Left kidney (tissue), 2 donors: ENCODE data around the gene B4GALNT2. TPM values are rescaled to one million over a fixed set of nuclear protein-coding genes. Genes with fewer than 3 reads are reported as not detected.

Experiments
- DNase-seq: peaks from one replicate; pipeline ENCODE4 v3.0.0-alpha.2; 2013
- polyA plus RNA-seq: library from polyadenylated mRNA; unstranded; fragments of 120-200 nt; gene quantifications from one replicate; pipeline ENCODE4 v1.2.1, GENCODE V29; 2013; ENCODE audit not compliant: insufficient read length

B4GALNT2 gene
- polyA plus RNA-seq, 1 donor, result 0.73 TPM

DNA sequence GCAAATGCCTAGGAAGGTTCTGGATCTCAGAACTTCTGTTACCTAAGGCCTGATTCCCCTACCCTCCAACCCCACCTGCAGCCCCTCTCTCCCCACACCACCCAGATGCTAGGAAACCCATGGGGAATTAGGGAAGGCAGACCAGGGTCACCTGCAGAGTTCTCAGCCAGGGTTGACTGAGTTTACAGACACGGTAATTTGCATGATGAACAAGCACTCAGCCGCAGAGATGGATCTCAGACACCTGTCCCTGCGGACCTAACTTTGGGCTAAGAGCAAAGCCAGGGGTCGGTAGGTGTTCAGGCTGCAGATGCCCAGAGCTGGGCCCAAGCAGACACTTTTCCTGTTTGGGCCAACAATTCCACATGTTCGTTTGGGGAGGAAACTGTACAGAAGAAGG is 80.8 kb downstream of the B4GALNT2 start:
- DNase-seq, result no peak

DNA sequence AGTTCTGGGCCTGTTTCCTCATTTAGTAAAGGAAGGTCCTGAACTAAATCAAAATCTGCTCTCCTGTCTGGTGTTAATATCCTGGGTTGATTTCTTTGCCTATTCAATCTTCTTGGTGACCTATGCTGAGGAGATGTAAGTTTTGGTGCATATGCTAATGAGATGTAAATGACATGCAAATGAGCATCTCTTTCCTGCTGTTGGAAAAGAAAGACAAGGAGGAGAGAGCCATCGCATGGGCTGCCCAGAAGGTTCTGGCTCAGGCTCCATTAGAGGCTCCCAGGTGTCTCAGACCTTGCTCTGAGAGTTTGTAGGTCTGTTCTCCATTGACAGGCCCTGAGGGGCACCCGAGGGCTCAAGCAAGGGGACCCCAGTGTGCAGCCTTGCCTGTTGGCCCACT is 81.3 kb downstream of the B4GALNT2 start:
- no peak for DNase-seq

DNA sequence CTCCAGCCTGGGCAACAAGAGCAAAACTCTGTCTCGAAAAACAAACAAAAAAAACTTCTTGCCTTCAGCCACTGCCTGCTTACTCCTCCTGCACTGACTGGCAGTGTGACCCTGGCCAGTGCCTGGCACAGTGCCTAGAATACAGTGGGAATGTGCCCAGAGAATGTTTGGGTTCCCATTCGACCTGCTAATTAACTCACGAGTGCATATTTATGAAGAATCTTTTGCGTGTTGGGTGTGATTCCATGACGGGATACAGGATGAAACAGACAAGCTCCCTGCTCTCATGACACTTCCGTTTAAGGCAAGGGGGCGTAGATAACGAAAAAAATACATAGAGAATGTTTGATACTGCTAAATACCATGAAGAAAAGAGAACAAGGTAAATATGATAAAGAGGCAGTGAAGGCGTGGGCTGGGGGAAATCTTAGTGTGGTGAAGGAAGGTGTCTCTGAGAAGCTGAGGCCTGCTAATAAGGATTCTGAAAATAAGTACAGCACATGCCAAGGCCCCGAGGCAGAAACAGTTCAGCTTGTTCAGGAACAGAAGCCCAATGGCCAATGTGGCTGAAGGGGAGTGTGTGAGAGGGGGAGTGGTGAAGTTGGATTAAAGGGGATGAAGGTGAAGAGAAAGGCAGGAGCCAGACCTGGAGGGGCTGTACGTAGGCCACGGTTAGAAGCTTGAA is 82.2 kb downstream of the B4GALNT2 start:
- DNase-seq, result no peak

DNA sequence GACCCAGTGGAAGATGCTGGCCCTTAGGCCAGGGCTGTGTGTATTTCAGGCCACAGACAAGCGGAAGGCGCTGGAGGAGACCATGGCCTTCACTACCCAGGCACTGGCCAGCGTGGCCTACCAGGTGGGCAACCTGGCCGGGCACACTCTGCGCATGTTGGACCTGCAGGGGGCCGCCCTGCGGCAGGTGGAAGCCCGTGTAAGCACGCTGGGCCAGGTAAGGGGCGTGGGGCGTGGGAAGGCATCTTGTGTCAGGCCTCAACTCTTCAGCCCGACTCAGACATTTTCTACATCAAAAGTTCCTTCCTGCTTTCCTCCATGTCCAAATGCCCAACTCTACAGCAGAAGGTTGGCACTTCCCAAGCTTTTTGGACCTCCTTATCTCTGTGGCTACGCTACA is 83.9 kb downstream of the B4GALNT2 start:
- no peak for DNase-seq

DNA sequence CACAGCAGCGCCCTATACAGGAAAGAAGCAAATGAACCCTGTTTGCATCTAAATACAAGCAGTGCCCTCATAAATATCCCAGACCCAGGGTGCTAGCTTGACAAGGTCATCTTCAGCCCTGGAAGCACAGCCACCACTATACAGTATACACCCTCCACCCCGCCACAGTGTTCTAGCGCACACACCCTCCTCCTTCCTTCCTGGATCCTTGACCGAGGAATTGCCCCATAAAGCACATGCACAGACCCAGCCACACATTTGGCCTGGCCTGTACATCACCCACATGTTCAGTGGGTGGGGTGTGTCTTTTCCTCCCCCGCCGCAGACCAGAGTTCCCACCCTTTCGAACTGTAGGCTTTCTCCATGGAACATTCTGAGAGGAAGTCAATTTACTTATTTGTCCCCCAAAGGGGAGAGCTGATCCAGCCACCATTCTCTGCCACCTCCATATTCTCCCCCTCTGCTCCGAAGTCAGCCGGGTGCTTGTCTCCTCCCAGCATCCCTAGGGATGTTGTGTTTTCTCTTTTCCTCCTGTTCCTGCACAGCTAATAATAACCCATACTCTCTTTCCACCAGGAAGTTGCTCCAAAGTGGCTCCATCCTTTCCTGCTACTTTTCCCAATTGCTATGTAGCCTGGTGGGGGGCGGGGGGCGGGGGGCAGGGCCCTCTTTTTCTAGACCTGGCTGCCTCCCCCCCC is 84.5 kb downstream of the B4GALNT2 start:
- DNase-seq, result no peak

DNA sequence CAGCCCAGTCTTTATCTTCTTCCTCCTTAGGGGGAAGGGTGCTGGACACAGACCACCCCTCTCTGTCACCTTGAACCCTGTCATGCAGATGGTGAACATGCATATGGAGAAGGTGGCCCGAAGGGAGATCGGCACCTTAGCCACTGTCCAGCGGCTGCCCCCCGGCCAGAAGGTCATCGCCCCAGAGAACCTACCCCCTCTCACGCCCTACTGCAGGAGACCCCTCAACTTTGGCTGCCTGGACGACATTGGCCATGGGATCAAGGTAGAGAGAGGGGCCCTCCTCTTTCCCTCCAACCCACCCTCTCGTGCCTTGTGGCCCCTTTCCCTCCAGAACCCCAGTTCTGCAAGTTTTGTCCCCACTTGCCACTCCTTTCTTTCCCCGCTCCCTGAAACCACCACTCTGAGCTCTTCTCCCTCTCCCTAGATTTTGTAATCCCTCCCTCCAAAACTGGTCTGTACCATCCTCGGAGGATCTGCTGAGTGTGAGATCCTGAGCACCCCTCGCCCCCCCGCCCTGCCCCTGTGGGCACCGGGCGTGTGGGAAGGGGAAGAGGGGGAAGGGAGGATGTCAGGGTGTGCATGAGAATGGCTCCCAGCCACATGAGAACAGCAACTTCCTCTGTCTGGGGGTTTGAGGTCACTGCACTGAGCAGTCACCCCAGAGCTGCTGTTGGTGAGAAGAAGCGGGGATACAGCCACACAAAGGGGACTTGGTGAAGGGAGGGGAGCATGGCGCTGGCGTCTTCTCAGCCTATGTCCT is 85.3 kb downstream of the B4GALNT2 start:
- no peak for DNase-seq

DNA sequence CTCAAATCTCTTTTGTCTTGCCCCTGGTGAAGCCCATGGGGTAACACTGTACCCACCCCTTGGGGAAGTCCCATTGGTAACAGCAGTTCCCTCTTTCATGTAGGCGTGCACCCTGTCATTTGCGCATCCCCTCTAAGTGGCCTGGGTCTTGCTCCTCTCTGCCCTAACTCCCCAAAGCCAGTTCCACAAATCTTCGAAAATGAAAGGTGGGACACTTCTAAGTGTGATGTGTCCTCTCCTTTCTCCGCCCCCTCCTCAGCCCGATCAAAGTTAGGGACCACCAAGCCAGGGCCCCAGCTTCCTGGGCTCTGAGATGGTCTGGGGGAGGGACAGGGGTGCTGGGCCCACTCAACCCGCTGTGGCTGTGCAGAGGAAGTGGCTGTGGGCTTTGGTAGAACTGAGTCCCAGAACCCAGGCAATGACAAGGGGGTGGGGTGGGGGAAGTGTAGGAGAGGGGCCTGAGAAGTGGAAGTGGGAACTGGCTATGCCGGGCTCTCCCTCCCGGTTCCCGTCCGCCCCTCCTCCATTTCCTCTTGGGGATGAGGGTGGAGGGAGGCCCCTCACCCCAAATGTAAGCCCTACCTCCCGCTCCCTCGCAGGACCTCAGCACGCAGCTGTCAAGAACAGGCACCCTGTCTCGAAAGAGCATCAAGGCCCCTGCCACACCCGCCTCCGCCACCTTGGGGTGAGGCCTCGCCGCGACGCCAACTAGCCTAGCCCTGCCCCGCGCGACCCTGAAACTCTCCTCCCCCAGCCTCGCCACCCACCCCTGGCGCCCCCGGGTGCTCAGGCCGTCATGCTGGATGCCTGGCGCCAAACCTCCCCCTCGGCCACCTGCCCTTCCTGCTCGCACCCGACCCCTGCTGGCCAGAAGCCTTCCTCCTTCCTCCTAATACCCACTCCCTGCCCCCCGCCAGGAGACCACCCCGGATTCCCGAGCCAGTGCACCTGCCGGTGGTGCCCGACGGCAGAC is 86.7 kb downstream of the B4GALNT2 start:
- DNase-seq, result no peak

DNA sequence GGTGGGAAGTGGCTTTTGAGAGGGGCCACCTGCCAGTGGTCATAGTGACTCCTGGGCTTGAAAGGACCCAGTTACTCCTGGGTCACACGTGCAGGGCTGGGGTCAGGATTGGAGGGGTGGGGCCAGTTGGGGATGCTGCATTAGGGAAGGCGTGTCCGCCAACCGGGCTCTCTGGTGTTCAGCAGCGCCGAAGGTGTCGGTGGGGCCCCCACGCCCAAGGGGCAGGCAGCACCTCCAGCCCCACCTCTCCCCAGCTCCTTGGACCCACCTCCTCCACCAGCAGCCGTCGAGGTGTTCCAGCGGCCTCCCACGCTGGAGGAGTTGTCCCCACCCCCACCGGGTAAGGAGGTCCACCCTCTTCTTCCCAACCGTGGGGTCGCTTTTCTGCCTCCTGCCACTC is 87.4 kb downstream of the B4GALNT2 start:
- DNase-seq, result no peak

DNA sequence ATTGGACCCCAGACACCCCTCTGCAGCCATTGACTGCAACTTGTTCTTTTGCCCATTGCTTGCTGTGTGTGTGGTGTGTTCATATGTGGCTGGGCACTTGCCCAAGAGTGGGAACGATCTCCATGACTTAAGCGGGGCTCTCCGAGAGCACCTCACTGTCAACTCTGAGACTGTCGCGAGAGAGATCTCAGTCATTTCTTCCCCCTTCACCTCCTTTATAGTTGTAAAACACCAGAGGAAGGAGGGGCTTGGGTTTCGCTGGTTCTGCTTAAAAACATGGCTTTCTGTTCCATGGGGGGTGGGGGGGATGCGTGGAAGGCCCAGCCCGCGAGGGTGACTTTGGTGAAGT is 90.6 kb downstream of the B4GALNT2 start:
- DNase-seq, result no peak

DNA sequence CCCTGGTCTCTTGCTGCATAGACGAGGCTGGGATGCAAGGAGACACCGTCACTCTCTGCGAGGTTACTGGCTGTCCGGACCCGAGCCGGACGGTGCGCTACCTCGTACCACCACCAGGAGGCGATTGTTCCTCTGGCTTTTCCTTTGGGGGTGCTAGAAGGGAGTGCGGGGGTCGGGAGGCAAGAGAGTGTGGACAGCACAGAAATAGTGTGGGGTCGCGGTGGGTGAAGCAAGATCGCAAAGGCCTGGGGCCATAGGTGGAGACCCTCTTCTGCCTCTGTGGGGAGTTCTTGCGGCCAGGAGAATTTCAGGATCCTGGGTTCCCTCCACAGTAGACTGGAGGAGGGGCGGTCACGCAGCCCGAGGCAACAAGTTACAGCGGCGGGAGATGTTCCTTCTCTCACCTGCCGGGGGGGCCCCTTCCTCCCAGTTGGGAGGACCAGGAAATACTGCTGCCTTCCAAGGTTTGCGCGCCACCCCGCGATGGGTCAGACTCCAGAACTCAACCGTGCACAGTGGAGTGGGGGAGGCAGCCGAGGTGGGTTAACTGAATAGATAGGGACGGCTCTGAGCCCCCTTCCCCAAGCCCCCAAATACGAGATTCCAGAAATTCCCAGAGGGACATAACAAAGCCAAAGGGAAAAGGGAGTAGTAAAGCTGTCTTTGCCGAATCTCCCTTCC is 91.1 kb downstream of the B4GALNT2 start:
- DNase-seq, result no peak

DNA sequence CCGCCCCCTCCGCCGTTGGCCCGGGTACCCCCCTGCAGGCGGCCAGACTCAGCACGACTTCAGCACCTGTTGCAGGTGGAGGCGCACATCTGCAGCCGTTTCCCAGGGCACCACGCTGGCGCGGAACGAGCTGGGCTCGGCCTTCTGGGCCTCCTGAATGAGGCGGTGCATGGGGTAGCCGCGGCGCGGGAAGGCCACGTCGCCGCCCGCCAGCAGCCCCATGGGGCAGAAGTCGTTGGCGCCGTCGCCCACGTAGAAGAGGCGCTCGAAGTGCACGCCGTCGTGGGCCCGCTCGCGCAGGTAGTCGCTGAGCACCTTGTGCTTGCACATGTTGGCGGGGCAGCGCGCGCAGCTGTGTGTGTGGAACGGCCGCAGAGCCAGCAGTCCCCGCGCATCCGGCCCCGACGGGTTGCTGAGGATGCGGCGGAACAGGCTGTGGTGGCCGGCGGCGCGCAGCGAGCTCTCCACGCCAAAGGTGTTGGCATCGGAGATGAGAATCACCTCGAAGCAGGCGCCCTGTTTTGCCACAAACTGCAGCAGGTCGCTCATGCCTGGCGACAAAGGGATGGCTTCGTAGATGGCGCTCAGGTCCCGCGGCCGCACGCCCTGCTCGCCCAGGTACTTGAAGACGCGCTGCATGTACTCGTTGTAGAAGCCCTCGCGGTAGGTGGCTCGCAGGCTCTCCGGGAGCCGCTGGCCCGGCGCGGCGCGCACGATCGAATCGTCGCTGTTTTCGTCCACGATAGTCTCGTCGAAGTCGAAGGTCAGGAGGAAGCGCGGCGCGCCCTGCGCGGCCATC is 91.8 kb downstream of the B4GALNT2 start:
- DNase-seq, result no peak

DNA sequence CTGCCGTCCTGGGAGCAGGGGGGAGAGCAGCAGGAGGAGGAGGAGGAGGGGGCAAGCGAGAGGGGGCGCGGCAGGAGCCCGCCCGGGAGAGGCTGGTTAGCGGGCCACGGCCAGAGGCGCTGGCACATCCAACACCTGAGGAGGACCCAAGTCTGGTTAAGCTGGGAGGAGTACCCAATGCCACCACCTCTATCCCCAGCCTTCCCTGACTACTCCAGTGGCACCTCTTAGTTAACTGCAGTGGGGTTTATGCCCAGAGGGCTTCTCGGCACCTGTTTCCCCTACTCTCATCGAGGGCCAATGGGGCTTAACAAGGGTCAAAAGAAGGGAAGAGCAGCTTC is 92.4 kb downstream of the B4GALNT2 start:
- DNase-seq, result no peak

DNA sequence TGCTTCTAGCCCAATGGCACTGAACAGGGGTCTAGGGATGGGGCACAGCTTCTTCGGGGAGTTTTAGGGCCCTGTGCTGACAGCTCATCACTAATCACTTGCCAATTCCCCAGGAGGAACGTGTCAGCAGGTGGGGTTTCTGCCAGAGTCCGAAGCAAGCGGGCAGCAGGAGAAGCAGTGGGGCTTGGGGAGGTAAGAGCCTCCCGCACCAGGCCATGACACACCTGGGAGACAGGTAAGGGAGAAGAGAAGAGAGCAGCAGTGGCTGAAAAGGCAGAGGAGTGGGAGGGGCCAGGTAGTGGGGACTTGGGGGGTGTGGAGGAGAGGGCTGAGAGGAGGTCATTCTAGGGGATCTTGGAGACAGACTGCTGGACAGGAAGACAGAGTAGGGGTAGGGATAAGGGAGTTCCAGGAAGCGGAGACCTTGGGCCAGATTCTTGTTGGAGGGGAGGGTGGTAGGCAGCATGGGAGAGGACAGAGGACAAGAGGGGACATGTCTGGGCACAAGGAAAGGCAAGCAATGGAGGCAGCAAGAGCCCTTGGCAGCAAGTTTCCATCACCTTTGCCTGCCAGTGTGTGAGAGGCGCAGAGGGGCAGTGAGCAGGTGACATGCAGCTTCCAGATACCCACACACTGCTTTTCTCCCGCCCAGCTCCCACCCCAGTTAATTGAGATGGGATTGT is 93.1 kb downstream of the B4GALNT2 start:
- DNase-seq, result no peak

Other genes with a start within 250 kb of the B4GALNT2 start
- 146 TPM for gene ATP5MC1, start 240.0 kb upstream of the B4GALNT2 start, polyA plus RNA-seq
- 105 TPM for gene UBE2Z, start 224.4 kb upstream of the B4GALNT2 start, polyA plus RNA-seq
- gene SNF8, start 187.9 kb upstream of the B4GALNT2 start, polyA plus RNA-seq, result 104 TPM
- gene GIP, start 164.2 kb upstream of the B4GALNT2 start, polyA plus RNA-seq, result not detected
- gene IGF2BP1, start 135.4 kb upstream of the B4GALNT2 start, polyA plus RNA-seq, result 32.9 TPM
- 1.1 TPM for gene GNGT2, start 77.8 kb downstream of the B4GALNT2 start, polyA plus RNA-seq
- gene ABI3, start 77.9 kb downstream of the B4GALNT2 start, polyA plus RNA-seq, result 4.2 TPM
- gene PHOSPHO1, start 98.0 kb downstream of the B4GALNT2 start, polyA plus RNA-seq, result 1.3 TPM
- 36.7 TPM for gene ZNF652, start 229.5 kb downstream of the B4GALNT2 start, polyA plus RNA-seq